SIG-M5 treated with dmso at 0.1 percent for 504 hours (cell line): ENCODE results near the gene SPDYE2B.
"Not testable (repeated sequence)": the region's sequence is repeated elsewhere in the genome, so short reads cannot be mapped to it uniquely, and the experiment has no call there.

ENCODE experiments used
- DNase-seq: peaks from one replicate; lab custom pipeline; 2025; ENCODE audit not compliant: unreplicated experiment; lab: John Stamatoyannopoulos, UW

Gene SPDYE2B

GRCh38 chr7:102638848-102639247 is 11.3 kb upstream of the SPDYE2B start:
- DNase-seq, result not testable (repeated sequence)

- DNase-seq, result not testable (repeated sequence)
Observed at GRCh38 chr7:102642691-102643090, 7.4 kb upstream of the SPDYE2B start, which contains the start of gene UPK3BL1. TSS of gene UPK3BL1 (minus strand) at chr7:102642791. CDS start at chr7:102642741, 50 bp downstream.

GRCh38 chr7:102643404-102643803 is 6.7 kb upstream of the SPDYE2B start:
- not testable (repeated sequence) for DNase-seq

GRCh38 chr7:102647813-102648212 is 2.3 kb upstream of the SPDYE2B start:
- DNase-seq, result not testable (repeated sequence)

- not testable (repeated sequence) for DNase-seq
Observed at GRCh38 chr7:102664765-102665164, 14.6 kb downstream of the SPDYE2B start.

- DNase-seq, result not testable (repeated sequence)
Observed at GRCh38 chr7:102666850-102667249, 16.7 kb downstream of the SPDYE2B start.

GRCh38 chr7:102667523-102667922 is 17.4 kb downstream of the SPDYE2B start:
- DNase-seq, result not testable (repeated sequence)

- DNase-seq, result not testable (repeated sequence)
Observed at GRCh38 chr7:102671166-102671955, 21.2 kb downstream of the SPDYE2B start, which contains the start of gene POLR2J2. TSS of gene POLR2J2 (minus strand) at chr7:102671663. CDS start at chr7:102671601, 62 bp downstream.

- DNase-seq, result not testable (repeated sequence)
Observed at GRCh38 chr7:102671956-102672307, 21.8 kb downstream of the SPDYE2B start.

GRCh38 chr7:102673447-102674067 is 23.4 kb downstream of the SPDYE2B start:
- DNase-seq, result not testable (repeated sequence)

GRCh38 chr7:102675545-102675944 is 25.4 kb downstream of the SPDYE2B start:
- DNase-seq, result not testable (repeated sequence)

GRCh38 chr7:102680780-102681179 is 30.7 kb downstream of the SPDYE2B start:
- not testable (repeated sequence) for DNase-seq

- DNase-seq, result not testable (repeated sequence)
Observed at GRCh38 chr7:102682560-102682959, 32.4 kb downstream of the SPDYE2B start.

- DNase-seq, result not testable (repeated sequence)
Observed at GRCh38 chr7:102688299-102689036, 38.3 kb downstream of the SPDYE2B start.

GRCh38 chr7:102689436-102690282 is 39.5 kb downstream of the SPDYE2B start:
- DNase-seq, result not testable (repeated sequence)

GRCh38 chr7:102690602-102691001 is 40.5 kb downstream of the SPDYE2B start:
- not testable (repeated sequence) for DNase-seq

- not testable (repeated sequence) for DNase-seq
Observed at GRCh38 chr7:102694008-102694407, 43.9 kb downstream of the SPDYE2B start.

GRCh38 chr7:102695033-102695552 is 45.0 kb downstream of the SPDYE2B start:
- not testable (repeated sequence) for DNase-seq

- not testable (repeated sequence) for DNase-seq
Observed at GRCh38 chr7:102696009-102696408, 45.9 kb downstream of the SPDYE2B start.
